K562 (cell line): Measurements from ENCODE around the gene DOCK3. TPM values are rescaled to one million over a fixed set of nuclear protein-coding genes. Genes with fewer than 3 reads are reported as not detected.

ENCODE experiments used
- ARID1B ChIP-seq: fragments of 450-650 bp; IDR thresholded peaks from 2 replicates; pipeline ENCODE4 v1.6.1; 2016; ENCODE audit warnings: antibody characterized with exemption, mild to moderate bottlenecking, inconsistent platforms
- CSDE1 ChIP-seq, 2 experiments: fragments of 450-650 bp; IDR thresholded peaks; 2 replicates each; pipeline ENCODE4 v1.6.1; 2016; ENCODE audit warnings: mild to moderate bottlenecking in 1 of 2
- DLX4 ChIP-seq: fragments of 250-450 bp; sonication (Bioruptor Pico); IDR thresholded peaks from 2 replicates; pipeline ENCODE4 v1.6.1; 2021; ENCODE audit warnings: mild to moderate bottlenecking
- FOXA1 ChIP-seq: fragments of 450-650 bp; IDR thresholded peaks from 2 replicates; pipeline ENCODE4 v1.6.1; 2016; ENCODE audit warnings: mild to moderate bottlenecking, borderline replicate concordance
- GTF2B ChIP-seq: IDR thresholded peaks from 2 replicates; pipeline ENCODE4 v1.6.1; 2011; ENCODE audit not compliant: insufficient read length; ENCODE audit errors: extremely low read depth
- KLF10 ChIP-seq: fragments of 250-450 bp; sonication (Bioruptor Pico); IDR thresholded peaks from 2 replicates; pipeline ENCODE4 v1.6.1; 2021; ENCODE audit warnings: matching md5 sums
- POLR2B ChIP-seq: fragments of 450-650 bp; IDR thresholded peaks from 2 replicates; pipeline ENCODE4 v1.6.1; 2018; ENCODE audit warnings: low read depth; ENCODE audit not compliant: partially characterized antibody
- REST ChIP-seq, 2 experiments: fragments of 450-650 bp; formaldehyde crosslinking in 1 of 2; IDR thresholded peaks; 2 replicates each; pipeline versions ENCODE4 v1.4.0 to v1.6.1; 2014 to 2020; ENCODE audit warnings: mild to moderate bottlenecking in 2 of 2, borderline replicate concordance in 1 of 2, low read depth in 1 of 2
- SMARCC2 ChIP-seq: fragments of 450-650 bp; IDR thresholded peaks from 2 replicates; pipeline ENCODE4 v1.6.1; 2017; ENCODE audit warnings: antibody characterized with exemption, moderate library complexity, mild to moderate bottlenecking, low read depth
- ZNF184 ChIP-seq: sonication (generic); formaldehyde crosslinking; IDR thresholded peaks from 2 replicates; pipeline ENCODE4 v1.5.0; 2020; ENCODE audit warnings: missing genetic modification reagents
- ZNF239 ChIP-seq: fragments of 250-450 bp; sonication (Bioruptor Pico); IDR thresholded peaks from 2 replicates; pipeline ENCODE4 v1.4.0; 2020; ENCODE audit warnings: mild to moderate bottlenecking
- polyA plus RNA-seq, 8 experiments: library from polyadenylated mRNA; depleted of rRNA in 4 of 8; stranded (reverse) in 5 of 8; unstranded in 3 of 8; fragments of >200 nt; fragmentation: Nextera tagmentation in 2 of 8; fragmentation: Illumina TruSeq in 1 of 8; extraction: Ambion mirVana in 2 of 8; extraction: Trizol in 1 of 8; gene quantifications; 2 replicates each; pipeline versions ENCODE4 v1.2.1 to v1.2.3, GENCODE V29; 2011 to 2014; ENCODE audit warnings: inconsistent platforms in 1 of 8, missing spikeins in 1 of 8
- total RNA-seq, 7 experiments: library from RNA; depleted of rRNA in 6 of 7; stranded (reverse); fragments of >200 nt in 6 of 7; fragmentation: Illumina TruSeq in 2 of 7; extraction: Trizol in 2 of 7; gene quantifications; 2 replicates each; pipeline versions ENCODE4 v1.2.1 to v1.2.3, GENCODE V29; 2011 to 2021; ENCODE audit warnings: low replicate concordance in 1 of 7

The DOCK3 gene
- total and polyA plus RNA-seq, 9 of the 15 experiments (the other 6 are each of a cell fraction or from before 2014, with no cell fraction given), result under 0.01 to 0.03 (median 0.01) TPM; not detected in 4

- TF ChIP-seq KLF10 (no peak), GTF2B (no peak), CSDE1 (IDR thresholded peaks at IDR 0.05) (no peak), POLR2B (no peak), REST (IDR thresholded peaks at IDR 0.05; ENCODE audit: borderline replicate concordance) (no peak), REST (CRISPR knock-in tag; IDR thresholded peaks at IDR 0.05; ENCODE audit: low read depth) (no peak), SMARCC2 (no peak), ZNF239 (no peak), ARID1B (no peak), DLX4 (CRISPR knock-in tag) (no peak), ZNF184 (no peak), FOXA1 (no peak)
These were observed 75.1 kb downstream of the DOCK3 start (continued) for GRCh38 chr3:50749822-50750221.
